ENCODE results near the gene TPPP2. TPM values are rescaled to one million over a fixed set of nuclear protein-coding genes. Genes with fewer than 3 reads are reported as not detected.

The TPPP2 gene
- total and polyA plus RNA-seq, 9 donors: 0.62 to 2.5 (median 1.3) TPM; not detected in 1

DNA sequence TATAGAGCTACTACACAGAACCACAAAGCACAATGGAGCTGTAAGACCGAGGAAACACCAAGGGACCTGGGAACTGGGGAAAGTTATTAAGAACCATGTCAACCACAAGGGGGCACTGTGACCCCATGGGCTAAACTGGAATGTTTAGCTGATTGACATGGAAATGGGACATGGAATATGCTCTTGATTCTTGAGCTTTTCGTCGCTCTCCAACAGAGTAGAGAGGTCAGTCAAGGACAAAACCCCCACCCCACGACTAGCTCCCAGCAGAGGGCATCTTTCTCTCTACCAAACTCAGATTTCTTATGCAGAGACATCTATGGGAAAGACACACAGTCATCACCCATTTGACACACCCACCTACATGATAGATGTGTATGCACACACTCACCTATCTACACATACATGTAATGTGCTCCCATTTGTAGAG, 15.2 kb upstream of the TPPP2 start:
- Histone ChIP-seq H3K27me3 (no peaks in the 10 kb centered on the region), H3K27ac (peak overlapping the region in 1 of 2 donors; percentile 16), H3K9me3 (no peaks in the 10 kb centered on the region), H3K4me1 (ENCODE audit: insufficient read depth) (peaks cover 5% of the 10 kb centered on the region), H3K4me3 (no peak overlapping the region), H3K36me3 (no peaks in the 10 kb centered on the region)
- TF ChIP-seq, protein P1, sequence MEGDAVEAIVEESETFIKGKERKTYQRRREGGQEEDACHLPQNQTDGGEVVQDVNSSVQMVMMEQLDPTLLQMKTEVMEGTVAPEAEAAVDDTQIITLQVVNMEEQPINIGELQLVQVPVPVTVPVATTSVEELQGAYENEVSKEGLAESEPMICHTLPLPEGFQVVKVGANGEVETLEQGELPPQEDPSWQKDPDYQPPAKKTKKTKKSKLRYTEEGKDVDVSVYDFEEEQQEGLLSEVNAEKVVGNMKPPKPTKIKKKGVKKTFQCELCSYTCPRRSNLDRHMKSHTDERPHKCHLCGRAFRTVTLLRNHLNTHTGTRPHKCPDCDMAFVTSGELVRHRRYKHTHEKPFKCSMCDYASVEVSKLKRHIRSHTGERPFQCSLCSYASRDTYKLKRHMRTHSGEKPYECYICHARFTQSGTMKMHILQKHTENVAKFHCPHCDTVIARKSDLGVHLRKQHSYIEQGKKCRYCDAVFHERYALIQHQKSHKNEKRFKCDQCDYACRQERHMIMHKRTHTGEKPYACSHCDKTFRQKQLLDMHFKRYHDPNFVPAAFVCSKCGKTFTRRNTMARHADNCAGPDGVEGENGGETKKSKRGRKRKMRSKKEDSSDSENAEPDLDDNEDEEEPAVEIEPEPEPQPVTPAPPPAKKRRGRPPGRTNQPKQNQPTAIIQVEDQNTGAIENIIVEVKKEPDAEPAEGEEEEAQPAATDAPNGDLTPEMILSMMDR (IDR thresholded peaks at IDR 0.05): peak; percentile 81 to 97 (median 96)
- no peak for TF ChIP-seq POLR2A (IDR thresholded peaks at IDR 0.05)
- no peak for TF ChIP-seq EP300 (IDR thresholded peaks at IDR 0.05)
- WGBS, 3 donors: 0 to 1% (median 0%) methylated on average over 4 of the region's 4 CpGs
- DNase-seq: peak; percentile 81 to 92 (median 87)
- intact Hi-C loops (cut with DNase I): loop anchor here in 3 of 4 donors (1.0 to 10.0 kb wide), 5 partner anchors 24 to 90 kb away; partner anchors contain the start of gene TMEM253 (in 1 of the 3)

- no peaks in the 10 kb centered on the region for H3K27me3 ChIP-seq
- H3K27ac ChIP-seq: peak overlapping the region in 1 of 2 donors; percentile 6
- no peak for DNase-seq
- intact Hi-C loops (cut with DNase I): loop anchor here in 3 of 4 donors (1.0 to 10.0 kb wide), 5 partner anchors 23 to 89 kb away; partner anchors contain the start of gene TMEM253 (in 1 of the 3)
- H3K9me3 ChIP-seq: no peaks in the 10 kb centered on the region
- TF ChIP-seq, protein P1 (IDR thresholded peaks at IDR 0.05): no peak
- TF ChIP-seq POLR2A (IDR thresholded peaks at IDR 0.05) (no peak), EP300 (IDR thresholded peaks at IDR 0.05) (no peak)
- no peaks in the 10 kb centered on the region for H3K36me3 ChIP-seq
- WGBS, 3 donors: 50 to 59% (median 59%) methylated on average over 6 of the region's 6 CpGs
- peaks cover 5% of the 10 kb centered on the region for H3K4me1 ChIP-seq (ENCODE audit: insufficient read depth)
- H3K4me3 ChIP-seq: no peak overlapping the region
These were observed 14.7 kb upstream of the TPPP2 start for GRCh38 chr14:21015312-21015711.

- intact Hi-C loops (cut with DNase I): loop anchor here in 2 of 4 donors (5.0 to 10.0 kb wide), 2 partner anchors 76 to 88 kb away; partner anchors contain the start of gene TMEM253 (in 1 of the 2)
- DNase-seq: no peak
- no peaks in the 10 kb centered on the region for H3K36me3 ChIP-seq
- H3K27me3 ChIP-seq: no peaks in the 10 kb centered on the region
- H3K4me1 ChIP-seq (ENCODE audit: insufficient read depth): peaks cover 5% of the 10 kb centered on the region
- no peaks in the 10 kb centered on the region for H3K9me3 ChIP-seq
- 58 to 70% (median 68%) methylated on average over 9 of the region's 9 CpGs for WGBS, 3 donors
- no peak overlapping the region for H3K4me3 ChIP-seq
- TF ChIP-seq, protein P1 (IDR thresholded peaks at IDR 0.05): no peak
- TF ChIP-seq EP300 (IDR thresholded peaks at IDR 0.05) (no peak), POLR2A (IDR thresholded peaks at IDR 0.05) (no peak)
- H3K27ac ChIP-seq: peak overlapping the region in 1 of 2 donors; percentile 27
These were observed 13.4 kb upstream of the TPPP2 start for GRCh38 chr14:21016413-21017190.

DNA sequence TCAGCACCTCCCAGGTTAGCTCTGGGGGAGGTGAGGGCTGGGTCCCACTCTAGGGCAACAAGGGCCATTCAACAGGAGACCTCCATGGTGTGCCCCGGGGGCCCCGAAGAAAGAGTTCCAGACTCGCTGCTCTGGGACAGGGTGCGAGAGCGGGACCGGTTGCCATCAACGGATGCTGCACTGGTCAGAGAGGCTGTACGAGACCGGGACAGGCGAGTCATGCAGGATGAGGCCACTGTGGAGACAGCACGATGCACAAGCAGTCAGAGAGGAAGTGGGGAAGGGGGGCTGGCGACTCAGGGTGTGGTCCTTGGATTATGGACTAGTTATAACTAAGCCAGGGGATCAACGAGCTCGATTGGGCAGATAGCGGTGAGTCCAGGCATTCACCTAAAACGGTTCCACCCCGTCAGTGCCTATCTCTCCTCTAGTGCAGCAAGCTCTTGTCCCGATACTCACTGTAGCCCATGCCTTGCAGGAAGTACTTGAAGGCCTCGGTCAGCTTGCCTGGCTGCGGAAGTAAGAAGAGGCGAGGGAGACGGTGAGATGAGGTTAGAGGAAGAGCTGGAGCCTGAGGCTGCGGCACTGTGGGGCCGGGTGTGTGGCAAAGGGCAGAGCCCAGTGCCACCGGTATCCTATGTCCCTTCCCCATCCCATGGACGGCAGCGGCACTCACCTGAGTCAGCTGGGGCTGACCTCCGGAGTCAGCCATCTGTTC, 12.3 kb upstream of the TPPP2 start:
- intact Hi-C loops (cut with DNase I): loop anchor here in 2 of 4 donors (5.0 to 10.0 kb wide), 2 partner anchors 75 to 87 kb away; partner anchors contain the start of gene TMEM253 (in 1 of the 2)
- Histone ChIP-seq H3K27ac (peak overlapping the region in 1 of 2 donors; percentile 27), H3K4me1 (ENCODE audit: insufficient read depth) (peaks cover 6% of the 10 kb centered on the region), H3K4me3 (no peak overlapping the region), H3K36me3 (no peaks in the 10 kb centered on the region), H3K9me3 (no peaks in the 10 kb centered on the region), H3K27me3 (no peaks in the 10 kb centered on the region)
- WGBS, 3 donors: 73 to 77% (median 74%) methylated on average over 28 of the region's 28 CpGs
- TF ChIP-seq, protein P1 (IDR thresholded peaks at IDR 0.05): no peak
- TF ChIP-seq POLR2A (IDR thresholded peaks at IDR 0.05) (no peak), EP300 (IDR thresholded peaks at IDR 0.05) (no peak)
- DNase-seq: no peak

Data from ovary (tissue), 9 donors.